Retinal pigment epithelial cell (primary cell): ENCODE data around the gene FAM131A.

Experiments used
- DNase-seq: peaks from one replicate; pipeline ENCODE4 v3.0.0-alpha.2; 2010; ENCODE audit warnings: low read depth
- H3K4me3 ChIP-seq: 2 replicates; pipeline ENCODE4 v1.5.1; 2011; ENCODE audit warnings: mild to moderate bottlenecking, low read length, control low read depth, moderate library complexity
- TF ChIP-seq, protein P1 (sequence below): conservative IDR thresholded peaks from 2 replicates; pipeline ENCODE4 v1.5.1; 2011; ENCODE audit warnings: low read depth, low read length, control low read depth, inconsistent platforms

The FAM131A gene

DNA sequence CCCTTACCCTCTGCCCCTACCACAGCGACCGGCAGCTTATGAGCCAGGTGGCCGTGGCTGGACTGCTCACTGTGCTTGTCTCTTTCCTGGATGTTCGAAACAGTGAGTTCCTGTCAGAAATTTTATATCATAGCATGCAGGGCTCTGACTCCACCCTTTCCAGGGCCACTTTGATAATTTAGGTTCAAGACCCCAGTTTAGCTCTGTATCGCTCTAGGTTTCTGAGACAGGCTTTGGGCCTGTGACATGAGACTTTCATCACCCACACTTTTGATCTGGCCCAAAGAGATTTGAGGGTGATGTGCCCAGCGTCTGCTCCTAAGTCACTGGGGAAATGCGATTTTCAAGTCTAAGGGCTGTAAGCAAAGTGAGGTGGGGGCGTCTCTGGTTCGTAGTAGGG, 29.5 kb upstream of the FAM131A start:
- no peak overlapping the region for H3K4me3 ChIP-seq
- TF ChIP-seq, protein P1, sequence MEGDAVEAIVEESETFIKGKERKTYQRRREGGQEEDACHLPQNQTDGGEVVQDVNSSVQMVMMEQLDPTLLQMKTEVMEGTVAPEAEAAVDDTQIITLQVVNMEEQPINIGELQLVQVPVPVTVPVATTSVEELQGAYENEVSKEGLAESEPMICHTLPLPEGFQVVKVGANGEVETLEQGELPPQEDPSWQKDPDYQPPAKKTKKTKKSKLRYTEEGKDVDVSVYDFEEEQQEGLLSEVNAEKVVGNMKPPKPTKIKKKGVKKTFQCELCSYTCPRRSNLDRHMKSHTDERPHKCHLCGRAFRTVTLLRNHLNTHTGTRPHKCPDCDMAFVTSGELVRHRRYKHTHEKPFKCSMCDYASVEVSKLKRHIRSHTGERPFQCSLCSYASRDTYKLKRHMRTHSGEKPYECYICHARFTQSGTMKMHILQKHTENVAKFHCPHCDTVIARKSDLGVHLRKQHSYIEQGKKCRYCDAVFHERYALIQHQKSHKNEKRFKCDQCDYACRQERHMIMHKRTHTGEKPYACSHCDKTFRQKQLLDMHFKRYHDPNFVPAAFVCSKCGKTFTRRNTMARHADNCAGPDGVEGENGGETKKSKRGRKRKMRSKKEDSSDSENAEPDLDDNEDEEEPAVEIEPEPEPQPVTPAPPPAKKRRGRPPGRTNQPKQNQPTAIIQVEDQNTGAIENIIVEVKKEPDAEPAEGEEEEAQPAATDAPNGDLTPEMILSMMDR, result no peak
- no peak for DNase-seq

DNA sequence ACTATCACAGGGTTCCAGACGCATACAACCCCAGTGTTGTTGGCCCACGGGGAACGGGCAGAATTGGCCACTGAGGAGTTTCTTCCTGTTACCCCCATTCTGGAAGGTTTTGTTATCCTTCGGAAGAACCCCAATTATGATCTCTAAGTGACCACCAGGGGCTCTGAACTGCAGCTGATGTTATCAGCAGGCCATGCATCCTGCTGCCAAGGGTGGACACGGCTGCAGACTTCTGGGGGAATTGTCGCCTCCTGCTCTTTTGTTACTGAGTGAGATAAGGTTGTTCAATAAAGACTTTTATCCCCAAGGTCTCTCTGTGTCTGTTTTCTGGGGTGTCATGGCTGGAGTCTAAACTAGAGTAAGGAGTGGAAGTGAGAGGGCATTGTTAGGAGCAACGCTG, 28.7 kb upstream of the FAM131A start:
- H3K4me3 ChIP-seq, result no peak overlapping the region
- TF ChIP-seq, protein P1, result no peak
- DNase-seq, result no peak

DNA sequence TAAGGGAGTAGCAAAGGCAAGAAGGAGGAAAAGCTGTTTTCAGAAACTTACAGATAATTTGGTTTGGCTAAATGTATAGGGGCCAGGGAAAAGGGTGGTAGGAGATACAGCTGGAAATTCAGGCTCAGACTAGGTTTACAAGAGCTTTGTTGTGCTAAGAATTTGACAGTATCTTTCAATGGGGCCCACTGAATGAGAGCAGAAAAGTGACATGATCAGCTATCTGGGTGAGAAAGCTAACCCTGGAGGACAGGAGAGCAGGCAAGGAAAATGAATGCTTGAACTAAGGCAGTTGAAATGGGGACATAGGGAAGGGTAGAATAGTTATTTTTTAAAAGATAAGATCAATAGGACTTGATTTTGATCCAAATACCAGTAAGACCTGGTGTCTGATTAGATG, 25.8 kb upstream of the FAM131A start:
- DNase-seq, result no peak
- TF ChIP-seq, protein P1, result no peak
- no peak overlapping the region for H3K4me3 ChIP-seq

DNA sequence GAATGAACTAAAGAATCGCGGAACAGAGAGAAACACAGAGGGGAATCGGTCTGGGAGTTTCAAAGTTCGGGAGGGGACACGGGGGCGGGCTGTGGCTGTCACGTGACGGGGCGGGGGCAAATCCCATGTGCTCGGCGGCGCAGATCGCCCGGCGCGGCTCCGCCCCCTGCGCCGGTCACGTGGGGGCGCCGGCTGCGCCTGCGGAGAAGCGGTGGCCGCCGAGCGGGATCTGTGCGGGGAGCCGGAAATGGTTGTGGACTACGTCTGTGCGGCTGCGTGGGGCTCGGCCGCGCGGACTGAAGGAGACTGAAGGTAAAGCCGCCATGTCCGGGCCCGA, 23.1 kb upstream of the FAM131A start, which contains the start of gene EIF4G1:
TSS of gene EIF4G1 (plus strand) at position 244 of the 337 bp plus-strand sequence. CDS start 1,191 bp downstream, outside the sequence.
- DNase-seq, result peak; percentile 69
- TF ChIP-seq, protein P1, result no peak
- peak within 1 kb of the TSS; percentile 87 for H3K4me3 ChIP-seq

DNA sequence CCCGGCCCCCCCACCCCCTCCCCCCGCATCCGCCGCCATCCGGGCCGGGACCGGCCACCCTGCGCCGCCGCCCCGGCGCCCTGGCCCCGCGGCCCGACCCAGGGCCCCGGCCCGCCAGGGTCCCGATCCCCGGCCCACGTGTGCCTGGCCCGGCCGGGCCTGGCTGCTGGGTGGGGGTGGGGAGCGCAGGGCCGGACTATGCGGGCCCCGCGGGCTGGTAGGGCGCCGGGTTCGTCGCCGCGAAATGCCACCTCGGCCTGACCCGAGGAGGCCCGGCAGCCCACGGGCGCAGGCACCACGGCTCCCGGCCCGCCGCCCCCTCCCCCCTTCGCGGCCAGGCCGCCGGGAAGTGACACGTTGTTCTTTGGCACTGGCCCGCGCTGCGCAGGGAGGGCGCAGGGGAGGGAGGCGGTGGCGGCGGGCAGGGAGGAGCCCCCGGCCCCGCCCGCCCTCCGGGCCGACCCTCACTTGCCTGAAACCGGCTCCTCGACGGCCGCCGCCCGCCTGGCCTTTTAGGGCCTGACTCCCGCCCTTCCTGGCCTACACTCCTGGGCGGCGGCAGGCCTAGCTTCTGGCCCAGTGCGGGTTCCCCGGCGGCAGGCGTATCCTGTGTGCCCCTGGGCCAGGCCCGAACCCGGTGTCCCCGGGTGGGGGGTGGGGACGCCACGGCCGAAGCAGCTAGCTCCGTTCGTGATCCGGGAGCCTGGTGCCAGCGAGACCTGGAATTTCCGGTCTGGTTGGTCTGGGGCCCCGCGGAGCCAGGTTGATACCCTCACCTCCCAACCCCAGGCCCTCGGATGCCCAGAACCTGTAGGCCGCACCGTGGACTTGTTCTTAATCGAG, 22.5 kb upstream of the FAM131A start:
- no peak for DNase-seq
- H3K4me3 ChIP-seq, result peak overlapping the region; percentile 87
- TF ChIP-seq, protein P1, result no peak

DNA sequence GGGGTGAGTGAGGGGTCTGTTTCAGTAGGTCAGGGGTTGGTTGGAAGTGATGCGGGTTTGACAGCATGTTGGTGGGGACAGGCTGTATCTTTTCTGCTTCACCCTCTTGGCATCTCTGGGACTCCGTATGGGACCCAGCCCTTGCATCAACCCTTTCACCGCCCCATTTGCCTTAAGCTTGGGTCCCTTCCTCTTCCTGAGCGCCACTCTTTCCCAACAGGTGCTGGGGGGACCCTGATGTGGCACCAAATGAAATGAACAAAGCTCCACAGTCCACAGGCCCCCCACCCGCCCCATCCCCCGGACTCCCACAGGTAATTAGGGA, 21.9 kb upstream of the FAM131A start:
- peak overlapping the region; percentile 87 for H3K4me3 ChIP-seq
- TF ChIP-seq, protein P1, result no peak
- no peak for DNase-seq
